GM10266 (cell line): Measurements from ENCODE around the gene HPSE2.

Experiments
- DNase-seq: peaks from one replicate; pipeline ENCODE4 v3.0.0; 2012; ENCODE audit errors: extremely low spot score
- TF ChIP-seq, protein P1 (sequence below): IDR thresholded peaks from 2 replicates; pipeline ENCODE4 v1.5.1; 2012; ENCODE audit warnings: mild to moderate bottlenecking, low read depth; ENCODE audit not compliant: control insufficient read depth, insufficient read depth; ENCODE audit errors: missing control alignments

The HPSE2 gene

DNA sequence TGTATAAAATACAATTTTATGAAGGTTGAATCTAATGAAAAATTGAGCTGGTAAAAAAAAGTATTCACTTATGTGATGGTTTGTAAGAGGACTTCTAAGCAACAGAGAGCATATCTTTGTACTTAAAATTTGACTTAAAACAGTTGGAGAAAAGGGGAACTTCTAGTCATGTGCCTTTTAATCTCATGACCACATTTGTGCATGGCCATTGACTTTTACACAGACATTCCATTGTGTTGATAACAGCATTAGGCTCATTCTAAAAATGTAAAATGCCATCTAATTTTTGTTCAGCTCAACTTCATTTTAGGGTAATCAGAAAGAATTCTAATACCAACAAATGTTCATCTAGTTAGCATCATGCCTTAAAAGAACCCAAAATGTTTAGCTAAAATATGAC is 119.9 kb downstream of the HPSE2 start:
- TF ChIP-seq, protein P1, sequence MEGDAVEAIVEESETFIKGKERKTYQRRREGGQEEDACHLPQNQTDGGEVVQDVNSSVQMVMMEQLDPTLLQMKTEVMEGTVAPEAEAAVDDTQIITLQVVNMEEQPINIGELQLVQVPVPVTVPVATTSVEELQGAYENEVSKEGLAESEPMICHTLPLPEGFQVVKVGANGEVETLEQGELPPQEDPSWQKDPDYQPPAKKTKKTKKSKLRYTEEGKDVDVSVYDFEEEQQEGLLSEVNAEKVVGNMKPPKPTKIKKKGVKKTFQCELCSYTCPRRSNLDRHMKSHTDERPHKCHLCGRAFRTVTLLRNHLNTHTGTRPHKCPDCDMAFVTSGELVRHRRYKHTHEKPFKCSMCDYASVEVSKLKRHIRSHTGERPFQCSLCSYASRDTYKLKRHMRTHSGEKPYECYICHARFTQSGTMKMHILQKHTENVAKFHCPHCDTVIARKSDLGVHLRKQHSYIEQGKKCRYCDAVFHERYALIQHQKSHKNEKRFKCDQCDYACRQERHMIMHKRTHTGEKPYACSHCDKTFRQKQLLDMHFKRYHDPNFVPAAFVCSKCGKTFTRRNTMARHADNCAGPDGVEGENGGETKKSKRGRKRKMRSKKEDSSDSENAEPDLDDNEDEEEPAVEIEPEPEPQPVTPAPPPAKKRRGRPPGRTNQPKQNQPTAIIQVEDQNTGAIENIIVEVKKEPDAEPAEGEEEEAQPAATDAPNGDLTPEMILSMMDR: no peak
- DNase-seq: no peak

DNA sequence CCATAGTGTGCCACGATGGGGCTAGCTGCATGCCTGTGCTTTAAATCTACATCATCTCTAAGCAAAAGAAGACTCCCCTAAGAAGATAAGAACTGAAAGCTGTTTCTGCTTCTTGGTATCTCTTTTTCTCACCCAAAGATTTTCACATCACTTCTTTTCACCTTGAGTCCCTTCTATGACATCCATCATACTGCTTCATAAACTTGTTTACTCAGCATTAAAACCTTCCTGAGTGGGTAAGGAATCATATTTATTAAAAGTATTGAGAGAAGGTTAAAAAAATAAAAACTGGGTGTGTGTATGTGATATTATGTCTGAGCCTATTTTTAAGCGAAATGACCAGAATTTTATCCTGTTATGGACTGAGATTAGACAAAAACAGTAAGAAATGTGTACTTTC is 150.3 kb downstream of the HPSE2 start:
- TF ChIP-seq, protein P1: no peak
- no peak for DNase-seq

DNA sequence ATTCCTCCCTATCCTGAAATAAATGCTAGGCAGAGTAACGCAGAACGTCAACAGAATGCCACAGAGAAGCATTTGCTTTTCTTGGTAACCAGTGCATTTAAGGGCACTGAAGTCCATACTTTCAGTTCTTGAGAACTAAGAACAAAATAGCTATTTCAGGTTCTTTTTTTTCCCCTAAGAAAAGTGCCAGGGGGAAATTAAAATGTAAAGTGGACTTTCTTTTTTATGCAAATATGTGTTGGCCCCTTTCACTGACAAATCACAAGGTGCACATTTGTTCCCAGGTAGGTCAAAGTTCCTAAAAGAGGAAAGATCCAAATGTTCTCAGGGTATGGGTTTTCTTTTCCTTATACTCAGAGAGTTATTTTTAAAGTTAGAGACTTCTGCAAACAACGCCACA is 151.5 kb downstream of the HPSE2 start:
- DNase-seq: no peak
- TF ChIP-seq, protein P1: no peak

DNA sequence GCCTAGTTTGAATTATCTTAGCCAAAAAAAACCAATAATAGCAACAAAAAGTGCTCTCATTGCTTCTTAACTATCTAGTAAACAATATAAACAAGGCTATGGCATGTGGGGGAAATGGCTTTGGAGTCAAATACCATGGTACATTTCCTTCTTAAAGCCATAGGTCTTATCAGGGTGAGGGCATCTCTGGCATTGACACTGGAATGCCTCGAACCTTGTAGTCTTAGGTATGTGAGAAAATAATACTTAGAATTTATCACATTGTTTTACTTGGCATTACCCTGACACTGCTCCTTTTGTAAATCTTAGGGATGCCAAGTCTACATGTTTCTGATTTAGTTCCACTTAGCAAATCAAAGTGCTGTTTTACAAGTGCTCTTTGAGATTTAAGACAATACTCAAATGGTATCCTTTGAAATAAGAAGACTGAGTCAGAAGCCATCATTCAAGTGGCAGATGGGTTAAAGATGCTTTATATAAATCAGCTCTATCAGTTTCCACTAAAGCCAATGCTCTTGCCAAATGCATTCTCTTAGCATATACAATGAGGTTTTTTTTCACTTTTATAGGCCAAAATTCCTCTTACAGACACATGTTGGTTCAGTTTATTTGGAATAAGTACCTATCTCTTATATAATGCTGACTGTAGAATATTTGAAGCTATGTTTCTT is 155.2 kb downstream of the HPSE2 start:
- no peak for DNase-seq
- TF ChIP-seq, protein P1: no peak

DNA sequence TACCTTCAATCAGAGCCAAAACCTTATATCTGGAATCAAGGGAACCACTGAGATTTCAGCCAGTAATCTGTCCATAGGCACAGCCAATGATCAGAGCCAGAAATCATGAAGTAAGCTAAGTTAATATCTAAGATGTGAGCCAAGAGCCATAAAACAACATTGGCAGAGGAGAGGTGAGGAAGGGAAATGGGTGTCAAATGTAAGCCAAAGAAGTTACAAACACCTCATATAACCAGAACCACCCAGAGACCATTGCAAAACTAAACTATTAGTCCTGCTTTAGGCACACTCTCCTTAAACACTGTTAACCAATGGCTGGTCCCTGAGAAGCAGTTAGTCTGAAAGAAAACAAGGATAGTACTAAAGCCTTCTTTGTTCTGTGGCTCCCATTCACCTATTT is 173.1 kb downstream of the HPSE2 start:
- DNase-seq: no peak
- TF ChIP-seq, protein P1: no peak

DNA sequence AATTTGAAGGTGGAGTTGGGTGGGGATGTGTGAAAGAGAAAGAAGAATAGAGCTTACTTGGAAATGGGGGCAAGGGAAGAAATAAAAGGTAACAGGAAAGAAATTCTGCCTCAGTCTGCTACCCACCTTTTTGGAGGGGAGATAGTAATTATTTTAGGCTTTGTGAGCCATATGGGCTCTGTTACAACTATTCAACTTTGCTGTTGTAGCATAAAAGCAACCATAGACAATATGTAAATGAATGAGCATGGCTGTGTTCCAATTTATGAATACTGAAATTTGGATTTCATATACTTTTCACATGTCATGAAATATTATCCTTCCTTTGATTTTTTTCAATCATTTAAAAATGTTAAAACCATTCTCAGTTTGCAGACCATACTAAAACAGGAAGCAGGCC is 176.9 kb downstream of the HPSE2 start:
- TF ChIP-seq, protein P1: no peak
- no peak for DNase-seq

DNA sequence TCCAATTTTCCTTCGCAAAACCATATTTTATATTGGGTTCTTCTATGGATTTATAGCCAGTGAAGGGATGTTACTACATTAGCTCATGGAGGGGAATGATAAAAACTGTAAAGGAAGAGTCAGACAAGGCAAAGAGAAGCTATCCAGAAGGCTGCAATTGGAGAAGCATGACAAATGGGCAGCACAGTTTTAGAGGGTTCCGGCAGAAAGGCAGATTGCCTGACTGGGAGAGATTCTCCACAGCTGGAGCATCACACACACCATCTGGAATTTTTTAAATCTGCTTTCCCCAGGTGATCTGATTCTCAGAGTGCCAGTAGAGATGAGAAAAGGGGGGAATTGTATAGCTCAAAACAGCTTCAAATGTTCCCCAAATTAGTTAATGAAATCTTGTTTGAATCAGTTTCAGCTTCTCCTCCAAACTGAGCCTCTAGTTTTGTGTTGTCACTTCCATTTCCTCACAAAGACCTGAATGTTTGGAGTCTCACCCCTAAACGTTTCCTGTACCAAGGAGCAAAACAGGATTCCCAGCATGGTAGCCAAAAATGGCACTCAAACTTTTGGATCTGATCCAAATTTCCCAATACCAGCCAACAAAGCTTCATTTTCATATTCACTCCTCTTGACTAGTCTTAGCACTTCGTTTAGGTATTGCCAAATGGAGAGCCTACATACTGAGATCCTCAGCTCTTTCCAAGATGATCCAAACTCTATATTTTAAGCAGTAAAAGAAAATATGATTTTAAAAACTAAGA is 177.5 kb downstream of the HPSE2 start:
- TF ChIP-seq, protein P1: no peak
- no peak for DNase-seq
